ENCODE data around the gene NUAK2. TPM values are rescaled to one million over a fixed set of nuclear protein-coding genes. Genes with fewer than 3 reads are reported as not detected.

NUAK2 gene
- total RNA-seq, 1 donor from 2014 or later: 49.6 TPM

GRCh38 chr1:205343431-205344065 is 22.0 kb upstream of the NUAK2 start:
- H3K27me3 ChIP-seq: peaks cover 6% of the 10 kb centered on the region
- H3K4me1 ChIP-seq: peaks cover 16% of the 10 kb centered on the region
- DNase-seq (ENCODE audit: extremely low spot score in 2 of 2): no peak
- peak overlapping the region; percentile 35 to 40 for H3K4me3 ChIP-seq
- no peaks in the 10 kb centered on the region for H3K9me3 ChIP-seq
- H3K36me3 ChIP-seq: no peaks in the 10 kb centered on the region
- intact Hi-C loops (cut with DNase I): no loop called here
- H3K27ac ChIP-seq: no peak overlapping the region
- no peak for TF ChIP-seq POLR2AphosphoS5 (IDR thresholded peaks at IDR 0.05; ENCODE audit: insufficient read depth in 1 of 2, low read depth in 1 of 2)
- TF ChIP-seq POLR2A (IDR thresholded peaks at IDR 0.05): no peak
- TF ChIP-seq, protein P1, sequence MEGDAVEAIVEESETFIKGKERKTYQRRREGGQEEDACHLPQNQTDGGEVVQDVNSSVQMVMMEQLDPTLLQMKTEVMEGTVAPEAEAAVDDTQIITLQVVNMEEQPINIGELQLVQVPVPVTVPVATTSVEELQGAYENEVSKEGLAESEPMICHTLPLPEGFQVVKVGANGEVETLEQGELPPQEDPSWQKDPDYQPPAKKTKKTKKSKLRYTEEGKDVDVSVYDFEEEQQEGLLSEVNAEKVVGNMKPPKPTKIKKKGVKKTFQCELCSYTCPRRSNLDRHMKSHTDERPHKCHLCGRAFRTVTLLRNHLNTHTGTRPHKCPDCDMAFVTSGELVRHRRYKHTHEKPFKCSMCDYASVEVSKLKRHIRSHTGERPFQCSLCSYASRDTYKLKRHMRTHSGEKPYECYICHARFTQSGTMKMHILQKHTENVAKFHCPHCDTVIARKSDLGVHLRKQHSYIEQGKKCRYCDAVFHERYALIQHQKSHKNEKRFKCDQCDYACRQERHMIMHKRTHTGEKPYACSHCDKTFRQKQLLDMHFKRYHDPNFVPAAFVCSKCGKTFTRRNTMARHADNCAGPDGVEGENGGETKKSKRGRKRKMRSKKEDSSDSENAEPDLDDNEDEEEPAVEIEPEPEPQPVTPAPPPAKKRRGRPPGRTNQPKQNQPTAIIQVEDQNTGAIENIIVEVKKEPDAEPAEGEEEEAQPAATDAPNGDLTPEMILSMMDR (IDR thresholded peaks at IDR 0.05): no peak

GRCh38 chr1:205342986-205343385 is 21.4 kb upstream of the NUAK2 start:
- no peaks in the 10 kb centered on the region for H3K36me3 ChIP-seq
- H3K27ac ChIP-seq: no peak overlapping the region
- DNase-seq (ENCODE audit: extremely low spot score in 2 of 2): no peak
- TF ChIP-seq, protein P1 (IDR thresholded peaks at IDR 0.05): no peak
- TF ChIP-seq POLR2AphosphoS5 (IDR thresholded peaks at IDR 0.05; ENCODE audit: insufficient read depth in 1 of 2, low read depth in 1 of 2) (no peak), POLR2A (IDR thresholded peaks at IDR 0.05) (no peak)
- H3K4me3 ChIP-seq: no peak overlapping the region
- intact Hi-C loops (cut with DNase I): no loop called here
- no peaks in the 10 kb centered on the region for H3K9me3 ChIP-seq
- peaks cover 16% of the 10 kb centered on the region for H3K4me1 ChIP-seq
- peaks cover 6% of the 10 kb centered on the region for H3K27me3 ChIP-seq

- TF ChIP-seq POLR2AphosphoS5 (IDR thresholded peaks at IDR 0.05; ENCODE audit: insufficient read depth in 1 of 2, low read depth in 1 of 2) (no peak), POLR2A (IDR thresholded peaks at IDR 0.05) (no peak)
- TF ChIP-seq, protein P1 (IDR thresholded peaks at IDR 0.05): no peak
- intact Hi-C loops (cut with DNase I): no loop called here
- H3K27me3 ChIP-seq: peaks cover 6% of the 10 kb centered on the region
- H3K36me3 ChIP-seq: no peaks in the 10 kb centered on the region
- DNase-seq (ENCODE audit: extremely low spot score in 2 of 2): no peak
- no peak overlapping the region for H3K27ac ChIP-seq
- peaks cover 16% of the 10 kb centered on the region for H3K4me1 ChIP-seq
- H3K4me3 ChIP-seq: no peak overlapping the region
- no peaks in the 10 kb centered on the region for H3K9me3 ChIP-seq
Observed at GRCh38 chr1:205340676-205341075, 19.1 kb upstream of the NUAK2 start.

- no peak overlapping the region for H3K4me3 ChIP-seq
- no peak overlapping the region for H3K27ac ChIP-seq
- no peak for TF ChIP-seq POLR2A (IDR thresholded peaks at IDR 0.05)
- no peak for TF ChIP-seq POLR2AphosphoS5 (IDR thresholded peaks at IDR 0.05; ENCODE audit: insufficient read depth in 1 of 2, low read depth in 1 of 2)
- TF ChIP-seq, protein P1 (IDR thresholded peaks at IDR 0.05): no peak
- intact Hi-C loops (cut with DNase I): no loop called here
- no peaks in the 10 kb centered on the region for H3K9me3 ChIP-seq
- peaks cover 16% of the 10 kb centered on the region for H3K4me1 ChIP-seq
- DNase-seq (ENCODE audit: extremely low spot score in 2 of 2): no peak
- no peaks in the 10 kb centered on the region for H3K36me3 ChIP-seq
- peaks cover 6% of the 10 kb centered on the region for H3K27me3 ChIP-seq
Observed at GRCh38 chr1:205339717-205340116, 18.2 kb upstream of the NUAK2 start.

DNA sequence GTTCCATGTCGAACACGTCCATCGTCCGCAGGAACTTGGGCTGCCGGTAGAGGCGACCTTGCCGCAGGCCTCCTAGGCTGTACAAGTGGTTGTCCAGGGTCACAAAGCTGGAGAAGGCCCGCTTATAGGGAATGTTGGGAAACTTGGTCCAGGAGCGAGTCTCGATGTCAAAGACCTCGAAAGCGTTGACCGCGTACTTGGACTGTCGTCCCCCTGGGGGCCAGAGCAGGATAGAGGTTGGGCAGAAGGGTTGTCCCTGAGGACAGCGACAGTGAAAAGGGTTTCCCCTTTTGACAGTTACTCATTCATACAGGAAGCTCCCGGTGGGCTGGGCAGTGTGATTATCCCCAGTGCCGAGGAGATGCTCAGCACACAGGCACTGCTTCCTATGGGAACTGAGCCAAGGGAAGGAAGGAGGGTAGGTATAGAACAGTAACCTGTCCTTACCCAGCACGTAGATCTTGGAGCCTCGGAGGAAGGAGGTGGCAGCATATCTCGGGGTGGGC is 17.7 kb upstream of the NUAK2 start:
- Histone ChIP-seq H3K4me1 (peaks cover 12% of the 10 kb centered on the region), H3K9me3 (no peaks in the 10 kb centered on the region), H3K27ac (no peak overlapping the region), H3K27me3 (peaks cover 6% of the 10 kb centered on the region), H3K36me3 (no peaks in the 10 kb centered on the region), H3K4me3 (no peak overlapping the region)
- no peak for DNase-seq (ENCODE audit: extremely low spot score in 2 of 2)
- intact Hi-C loops (cut with DNase I): no loop called here
- no peak for TF ChIP-seq POLR2A (IDR thresholded peaks at IDR 0.05)
